Testis (tissue), 3 donors: ENCODE measurements around the gene RNF144B. TPM values are rescaled to one million over a fixed set of nuclear protein-coding genes. Genes with fewer than 3 reads are reported as not detected.
"Not testable (repeated sequence)": the region's sequence is repeated elsewhere in the genome, so short reads cannot be mapped to it uniquely, and the experiment has no call there.

Source experiments
- DNase-seq: peaks from one replicate; pipeline ENCODE4 v3.0.0-alpha.2; 2019
- H3K27ac ChIP-seq, 2 donors: fragments of 200-600 bp; sonication (generic); one replicate each; pipeline ENCODE4 v1.5.1; 2019
- H3K27me3 ChIP-seq: fragments of 200-600 bp; sonication (generic); one replicate; pipeline ENCODE4 v1.5.1; 2019
- H3K36me3 ChIP-seq: fragments of 200-600 bp; sonication (generic); one replicate; pipeline ENCODE4 v1.5.1; 2017; ENCODE audit warnings: low read depth; ENCODE audit errors: missing control alignments
- H3K4me1 ChIP-seq: fragments of 200-600 bp; sonication (generic); one replicate; pipeline ENCODE4 v1.5.1; 2019
- H3K4me3 ChIP-seq, 2 donors: fragments of 200-600 bp; sonication (generic); one replicate each; pipeline ENCODE4 v1.5.1; 2017 to 2019
- H3K9me3 ChIP-seq: fragments of 200-600 bp; sonication (generic); one replicate; pipeline ENCODE4 v1.5.1; 2017
- CTCF ChIP-seq, 3 experiments: fragments of 450-650 bp in 2 of 3; fragments of 200-600 bp in 1 of 3; sonication (generic) in 1 of 3; IDR thresholded peaks; one replicate each; pipeline ENCODE4 v1.5.1; 2016 to 2019; ENCODE audit warnings: antibody characterized with exemption in 3 of 3, mild to moderate bottlenecking in 2 of 3, moderate library complexity in 1 of 3
- POLR2A ChIP-seq: fragments of 450-650 bp; IDR thresholded peaks from one replicate; pipeline ENCODE4 v1.6.1; 2017; ENCODE audit warnings: antibody characterized with exemption, mild to moderate bottlenecking, moderate library complexity
- WGBS, 2 donors: methylation state at CpG; one replicate each; pipeline ENCODE4 v1.1.5; 2018; 5-methylcytosine and 5-hydroxymethylcytosine counted together
- intact Hi-C: fragments of 100-400 bp; cut with DNase I; formaldehyde crosslinking; loops from one replicate; pipeline ENCODE4 v1.15.1; 2023; ENCODE audit warnings: low total_unique reads
- polyA plus RNA-seq: library from polyadenylated mRNA; stranded (reverse); fragments of 350-450 nt; fragmentation: Illumina TruSeq; extraction: RNeasy Lipid Tissue Mini Kit (QIAGEN cat#74804); gene quantifications from one replicate; pipeline ENCODE4 v1.2.3, GENCODE V29; 2014; ENCODE audit warnings: low read depth, low replicate concordance; ENCODE audit not compliant: insufficient read depth
- total RNA-seq, 2 donors: library from RNA; depleted of rRNA; stranded (reverse); fragments of >200 nt; gene quantifications; one replicate each; pipeline ENCODE4 v1.2.3, GENCODE V29; 2016

Gene RNF144B
- total and polyA plus RNA-seq, 3 donors from 2014 or later = 6.1 to 6.3 (median 6.1) TPM

- Histone ChIP-seq H3K9me3 (no peaks in the 10 kb centered on the region), H3K4me1 (peaks cover 4% of the 10 kb centered on the region), H3K27me3 (no peaks in the 10 kb centered on the region), H3K4me3 (no peak overlapping the region), H3K27ac (no peak overlapping the region), H3K36me3 (no peaks in the 10 kb centered on the region)
- TF ChIP-seq CTCF (IDR thresholded peaks at IDR 0.05) = no peak
- no peak for TF ChIP-seq POLR2A
- WGBS, 2 donors = 71 to 82% methylated on average over 1 of the region's 1 CpG
- intact Hi-C loops = no loop called here
- DNase-seq = no peak
These were observed 27.8 kb upstream of the RNF144B start for GRCh38 chr6:18359237-18359885.

DNA sequence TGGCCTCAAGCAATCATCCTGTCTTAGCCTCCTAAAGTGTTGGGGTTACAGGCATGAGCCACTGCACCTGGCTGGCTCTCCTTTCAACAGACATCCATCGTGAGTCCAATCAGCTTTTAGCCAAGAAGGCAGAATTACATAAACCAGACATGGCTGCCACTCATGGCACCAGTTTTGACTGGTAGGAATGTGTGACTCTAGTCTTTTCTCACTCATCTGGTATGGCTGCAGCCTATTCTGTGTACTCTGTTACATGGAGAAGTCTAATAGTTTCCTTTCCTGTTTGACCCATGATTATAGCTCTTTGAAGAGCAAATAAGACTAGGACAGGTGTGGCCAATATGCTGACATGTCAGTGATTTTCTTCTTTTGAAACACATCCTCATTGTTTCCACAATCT is 27.0 kb upstream of the RNF144B start:
- Histone ChIP-seq H3K4me3 (no peak overlapping the region), H3K9me3 (no peaks in the 10 kb centered on the region), H3K27me3 (no peaks in the 10 kb centered on the region), H3K4me1 (peaks cover 4% of the 10 kb centered on the region), H3K36me3 (no peaks in the 10 kb centered on the region), H3K27ac (no peak overlapping the region)
- no peak for DNase-seq
- no peak for TF ChIP-seq POLR2A
- TF ChIP-seq CTCF (IDR thresholded peaks at IDR 0.05) = no peak
- intact Hi-C loops = no loop called here
- WGBS, 2 donors = 86 to 91% methylated on average over 1 of the region's 1 CpG

DNA sequence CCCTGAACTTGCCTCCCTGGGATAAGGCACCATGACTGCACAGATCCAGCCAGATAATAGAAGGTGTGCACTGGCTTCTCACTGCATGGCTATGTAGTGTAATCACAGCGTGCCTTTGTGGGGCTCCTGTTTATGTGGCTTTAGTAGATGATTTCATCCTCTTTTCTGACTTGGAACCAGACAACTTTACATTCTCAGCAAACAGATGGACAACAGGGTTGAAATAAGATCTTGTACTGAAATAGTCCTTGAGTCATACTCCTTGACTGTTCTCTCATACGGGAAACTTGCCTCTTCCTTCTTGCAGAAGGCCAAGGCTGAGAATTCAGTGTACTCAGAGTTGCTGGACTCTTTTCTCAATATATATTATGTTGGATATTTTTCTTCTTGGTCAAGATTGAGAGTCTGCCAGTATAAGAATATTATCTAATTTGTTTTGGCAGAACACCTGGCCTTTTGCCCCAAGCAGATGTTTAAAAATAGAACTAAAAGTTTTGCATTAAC is 25.0 kb upstream of the RNF144B start:
- WGBS, 2 donors = 41 to 59% methylated on average over 2 of the region's 2 CpGs
- Histone ChIP-seq H3K27ac (no peak overlapping the region), H3K9me3 (no peaks in the 10 kb centered on the region), H3K36me3 (no peaks in the 10 kb centered on the region), H3K27me3 (no peaks in the 10 kb centered on the region), H3K4me3 (no peak overlapping the region), H3K4me1 (peaks cover 4% of the 10 kb centered on the region)
- intact Hi-C loops = no loop called here
- DNase-seq = no peak
- TF ChIP-seq POLR2A = no peak
- no peak for TF ChIP-seq CTCF (IDR thresholded peaks at IDR 0.05)

- intact Hi-C loops = no loop called here
- WGBS, 2 donors = 79 to 89% methylated on average over 5 of the region's 5 CpGs
- H3K36me3 ChIP-seq = no peaks in the 10 kb centered on the region
- no peak overlapping the region for H3K4me3 ChIP-seq
- peaks cover 4% of the 10 kb centered on the region for H3K4me1 ChIP-seq
- no peak for TF ChIP-seq POLR2A
- TF ChIP-seq CTCF (IDR thresholded peaks at IDR 0.05) = no peak
- H3K27me3 ChIP-seq = no peaks in the 10 kb centered on the region
- no peaks in the 10 kb centered on the region for H3K9me3 ChIP-seq
- no peak for DNase-seq
- H3K27ac ChIP-seq = no peak overlapping the region
These were observed 23.4 kb upstream of the RNF144B start for GRCh38 chr6:18363746-18364145.

GRCh38 chr6:18364561-18364960 is 22.6 kb upstream of the RNF144B start:
- 81% methylated on average over 2 of the region's 2 CpGs for WGBS, 2 donors
- intact Hi-C loops, H3K27me3 ChIP-seq, H3K27ac ChIP-seq, H3K36me3 ChIP-seq, DNase-seq, H3K4me1 ChIP-seq, H3K9me3 ChIP-seq, H3K4me3 ChIP-seq: not testable (repeated sequence)
